Pons (tissue), 1 donor: ENCODE results near the gene TRIM66.

ENCODE experiments used
- DNase-seq: peaks from one replicate; pipeline ENCODE4 v3.0.0-alpha.2; 2016; ENCODE audit warnings: low spot score

TRIM66 gene

GRCh38 chr11:8682303-8683114 is at the start of gene TRIM66, which contains the start of gene RPL27A:
TSS of gene TRIM66 (minus strand) at chr11:8682665. CDS start at chr11:8672274, 10,391 bp downstream.
TSS of gene RPL27A (plus strand) at chr11:8682792. CDS start at chr11:8682814, 22 bp downstream.
- peak; percentile 94 for DNase-seq

GRCh38 chr11:8731647-8732323 is 49.3 kb upstream of the TRIM66 start:
- DNase-seq = no peak

- DNase-seq = no peak
Measured at GRCh38 chr11:8730697-8731020, 48.2 kb upstream of the TRIM66 start.

GRCh38 chr11:8729837-8730696 is 47.6 kb upstream of the TRIM66 start:
- no peak for DNase-seq

GRCh38 chr11:8729067-8729466 is 46.6 kb upstream of the TRIM66 start:
- no peak for DNase-seq

- DNase-seq = no peak
Measured at GRCh38 chr11:8728563-8728962, 46.1 kb upstream of the TRIM66 start.

- no peak for DNase-seq
Measured at GRCh38 chr11:8726395-8726794, 43.9 kb upstream of the TRIM66 start.

GRCh38 chr11:8724682-8725081 is 42.2 kb upstream of the TRIM66 start:
- DNase-seq = no peak

- DNase-seq = no peak
Measured at GRCh38 chr11:8723711-8724110, 41.2 kb upstream of the TRIM66 start.

- DNase-seq = no peak
Measured at GRCh38 chr11:8722809-8723208, 40.3 kb upstream of the TRIM66 start.

GRCh38 chr11:8721609-8722500 is 39.4 kb upstream of the TRIM66 start:
- DNase-seq = no peak

GRCh38 chr11:8720868-8721608 is 38.6 kb upstream of the TRIM66 start:
- no peak for DNase-seq

- DNase-seq = no peak
Measured at GRCh38 chr11:8720352-8720751, 37.9 kb upstream of the TRIM66 start.

GRCh38 chr11:8719721-8720120 is 37.3 kb upstream of the TRIM66 start:
- DNase-seq = no peak

- DNase-seq = no peak
Measured at GRCh38 chr11:8719211-8719649, 36.8 kb upstream of the TRIM66 start.

GRCh38 chr11:8717876-8718753 is 35.6 kb upstream of the TRIM66 start:
- no peak for DNase-seq

- DNase-seq = no peak
Measured at GRCh38 chr11:8717544-8717875, 35.0 kb upstream of the TRIM66 start.

GRCh38 chr11:8715501-8715900 is 33.0 kb upstream of the TRIM66 start:
- DNase-seq = no peak

- no peak for DNase-seq
Measured at GRCh38 chr11:8714622-8715225, 32.3 kb upstream of the TRIM66 start.
